Astrocyte (in vitro differentiated cells and primary cell): ENCODE data around the gene STYK1. TPM values are rescaled to one million over a fixed set of nuclear protein-coding genes. Genes with fewer than 3 reads are reported as not detected.

Source experiments
- DNase-seq: peaks from one replicate; pipeline ENCODE4 v3.0.0-alpha.2; 2010; ENCODE audit warnings: low read depth
- FAIRE-seq: peaks from 2 replicates; lab custom pipeline; 2011; peaks lifted over from hg19 to GRCh38; lab: Jason Lieb, UNC
- H2AFZ ChIP-seq: 2 replicates; pipeline ENCODE4 v1.6.0; 2012; ENCODE audit warnings: low read depth, low read length, inconsistent platforms
- H3K27ac ChIP-seq: 2 replicates; pipeline ENCODE4 v1.5.1; 2011; ENCODE audit warnings: low read depth, low read length, inconsistent platforms
- H3K27me3 ChIP-seq: 2 replicates; pipeline ENCODE4 v1.6.0; 2011; ENCODE audit warnings: low read length, inconsistent platforms; ENCODE audit not compliant: insufficient read depth
- H3K36me3 ChIP-seq: 2 replicates; pipeline ENCODE4 v1.5.1; 2011; ENCODE audit warnings: low read length, inconsistent platforms; ENCODE audit not compliant: insufficient read depth
- H3K4me1 ChIP-seq: 2 replicates; pipeline ENCODE4 v1.5.1; 2011; ENCODE audit warnings: low read length, inconsistent platforms; ENCODE audit not compliant: insufficient read depth
- H3K4me2 ChIP-seq: 2 replicates; pipeline ENCODE4 v1.6.0; 2012; ENCODE audit warnings: low read length, inconsistent platforms
- H3K4me3 ChIP-seq: 2 replicates; pipeline ENCODE4 v1.5.1; 2011; ENCODE audit warnings: low read depth, mild to moderate bottlenecking, low read length, inconsistent platforms; ENCODE audit not compliant: insufficient read depth
- H3K79me2 ChIP-seq: 2 replicates; pipeline ENCODE4 v1.6.0; 2012; ENCODE audit warnings: mild to moderate bottlenecking, low read length, inconsistent platforms; ENCODE audit not compliant: insufficient read depth
- H3K9ac ChIP-seq: 2 replicates; pipeline ENCODE4 v1.6.0; 2012; ENCODE audit warnings: mild to moderate bottlenecking, low read length, inconsistent platforms
- H3K9me3 ChIP-seq: 2 replicates; pipeline ENCODE4 v1.5.1; 2012; ENCODE audit warnings: low read depth, mild to moderate bottlenecking, low read length, inconsistent platforms; ENCODE audit not compliant: insufficient read depth
- H4K20me1 ChIP-seq: 2 replicates; pipeline ENCODE4 v1.6.0; 2012; ENCODE audit warnings: low read length, inconsistent platforms; ENCODE audit not compliant: insufficient read depth
- H3K27ac Mint-ChIP-seq: one replicate; pipeline ENCODE4 v1.8.0; 2021; ENCODE audit warnings: mild to moderate bottlenecking, mixed read lengths; ENCODE audit not compliant: unreplicated experiment
- H3K27me3 Mint-ChIP-seq: one replicate; pipeline ENCODE4 v1.8.0; 2021; ENCODE audit warnings: low read depth, mixed read lengths; ENCODE audit not compliant: unreplicated experiment
- H3K36me3 Mint-ChIP-seq: one replicate; pipeline ENCODE4 v1.8.0; 2021; ENCODE audit warnings: low read depth, mixed read lengths; ENCODE audit not compliant: unreplicated experiment
- H3K4me1 Mint-ChIP-seq: one replicate; pipeline ENCODE4 v1.8.0; 2021; ENCODE audit warnings: low read depth, mixed read lengths; ENCODE audit not compliant: unreplicated experiment
- H3K4me3 Mint-ChIP-seq: one replicate; pipeline ENCODE4 v1.8.0; 2021; ENCODE audit warnings: mild to moderate bottlenecking, moderate library complexity, mixed read lengths; ENCODE audit not compliant: unreplicated experiment
- H3K9me3 Mint-ChIP-seq: one replicate; pipeline ENCODE4 v1.8.0; 2021; ENCODE audit warnings: mild to moderate bottlenecking, mixed read lengths; ENCODE audit not compliant: unreplicated experiment
- CTCF ChIP-seq: IDR thresholded peaks from 2 replicates; pipeline ENCODE4 v1.5.1; 2011; ENCODE audit warnings: low read depth, mild to moderate bottlenecking, inconsistent platforms, low read length, moderate library complexity; ENCODE audit not compliant: insufficient read depth
- EZH2 ChIP-seq: IDR thresholded peaks from 2 replicates; pipeline ENCODE4 v1.6.1; 2012; ENCODE audit warnings: mild to moderate bottlenecking, low read length, inconsistent platforms; ENCODE audit not compliant: insufficient read depth
- total RNA-seq: library from RNA; stranded (reverse); gene quantifications from 2 replicates; pipeline ENCODE4 v1.2.1, GENCODE V29; 2021

The STYK1 gene
- total RNA-seq, 1 donor from 2014 or later = 2.9 TPM

- H3K9me3 Mint-ChIP-seq = peaks cover 36% of the 10 kb centered on the region
- no peak for TF ChIP-seq CTCF
- TF ChIP-seq EZH2 = no peak
- H3K36me3 ChIP-seq = no peaks in the 10 kb centered on the region
- no peaks in the 10 kb centered on the region for H4K20me1 ChIP-seq
- no peak overlapping the region for H3K27ac ChIP-seq
- no peak overlapping the region for H3K4me2 ChIP-seq
- peaks cover 10% of the 10 kb centered on the region for H3K4me1 ChIP-seq
- peaks cover 15% of the 10 kb centered on the region for H3K9me3 ChIP-seq
- H3K4me3 ChIP-seq = no peak overlapping the region
- H3K27ac Mint-ChIP-seq = no peak overlapping the region
- DNase-seq = no peak
- no peaks in the 10 kb centered on the region for H3K27me3 ChIP-seq
- peaks cover 3% of the 10 kb centered on the region for H3K4me1 Mint-ChIP-seq
- H3K36me3 Mint-ChIP-seq = peaks cover 20% of the 10 kb centered on the region
- no peak overlapping the region for H2AFZ ChIP-seq
- H3K27me3 Mint-ChIP-seq = no peaks in the 10 kb centered on the region
- FAIRE-seq = no peak
- H3K9ac ChIP-seq = no peak overlapping the region
- no peaks in the 10 kb centered on the region for H3K79me2 ChIP-seq
- H3K4me3 Mint-ChIP-seq = no peak overlapping the region
Measured at GRCh38 chr12:10645910-10646309, 27.9 kb downstream of the STYK1 start.

GRCh38 chr12:10641735-10642500 lies 31.9 kb downstream of the STYK1 start:
- Histone ChIP-seq H3K36me3 (no peaks in the 10 kb centered on the region), H3K4me1 (peaks cover 10% of the 10 kb centered on the region), H4K20me1 (no peaks in the 10 kb centered on the region), H3K4me3 (no peak overlapping the region), H3K9ac (no peak overlapping the region), H2AFZ (peak overlapping the region; percentile 35), H3K4me2 (peak overlapping the region; percentile 54), H3K27ac (no peak overlapping the region), H3K9me3 (peaks cover 7% of the 10 kb centered on the region), H3K79me2 (no peaks in the 10 kb centered on the region), H3K27me3 (no peaks in the 10 kb centered on the region)
- H3K36me3 Mint-ChIP-seq = peaks cover 11% of the 10 kb centered on the region
- peaks cover 3% of the 10 kb centered on the region for H3K4me1 Mint-ChIP-seq
- TF ChIP-seq EZH2 (no peak), CTCF (no peak)
- DNase-seq (peak; percentile 40), FAIRE-seq (peak; percentile 43)
- no peak overlapping the region for H3K27ac Mint-ChIP-seq
- H3K27me3 Mint-ChIP-seq = no peaks in the 10 kb centered on the region
- no peak overlapping the region for H3K4me3 Mint-ChIP-seq
- peaks cover 31% of the 10 kb centered on the region for H3K9me3 Mint-ChIP-seq

- no peak overlapping the region for H3K27ac ChIP-seq
- DNase-seq = no peak
- peaks cover 21% of the 10 kb centered on the region for H3K4me1 Mint-ChIP-seq
- H2AFZ ChIP-seq = no peak overlapping the region
- no peak overlapping the region for H3K9ac ChIP-seq
- no peaks in the 10 kb centered on the region for H3K9me3 ChIP-seq
- H3K27me3 ChIP-seq = no peaks in the 10 kb centered on the region
- no peaks in the 10 kb centered on the region for H3K27me3 Mint-ChIP-seq
- H3K4me1 ChIP-seq = peaks cover 21% of the 10 kb centered on the region
- no peak overlapping the region for H3K4me3 Mint-ChIP-seq
- H3K4me2 ChIP-seq = no peak overlapping the region
- no peak overlapping the region for H3K4me3 ChIP-seq
- H3K36me3 ChIP-seq = no peaks in the 10 kb centered on the region
- TF ChIP-seq EZH2 (no peak), CTCF (no peak)
- H3K9me3 Mint-ChIP-seq = peaks cover 8% of the 10 kb centered on the region
- no peaks in the 10 kb centered on the region for H3K36me3 Mint-ChIP-seq
- FAIRE-seq = no peak
- H4K20me1 ChIP-seq = no peaks in the 10 kb centered on the region
- H3K27ac Mint-ChIP-seq = no peak overlapping the region
- no peaks in the 10 kb centered on the region for H3K79me2 ChIP-seq
Measured at GRCh38 chr12:10638728-10639127, 35.1 kb downstream of the STYK1 start.
